GM21619 (cell line): Measurements from ENCODE around the gene COX7B2.

Source experiments
- ATAC-seq: cut with Tn5 transposase; IDR thresholded peaks from one replicate; pipeline ENCODE4 v1.9.1; 2021; ENCODE audit not compliant: unreplicated experiment

COX7B2 gene, protein sequence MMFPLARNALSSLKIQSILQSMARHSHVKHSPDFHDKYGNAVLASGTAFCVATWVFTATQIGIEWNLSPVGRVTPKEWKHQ

DNA sequence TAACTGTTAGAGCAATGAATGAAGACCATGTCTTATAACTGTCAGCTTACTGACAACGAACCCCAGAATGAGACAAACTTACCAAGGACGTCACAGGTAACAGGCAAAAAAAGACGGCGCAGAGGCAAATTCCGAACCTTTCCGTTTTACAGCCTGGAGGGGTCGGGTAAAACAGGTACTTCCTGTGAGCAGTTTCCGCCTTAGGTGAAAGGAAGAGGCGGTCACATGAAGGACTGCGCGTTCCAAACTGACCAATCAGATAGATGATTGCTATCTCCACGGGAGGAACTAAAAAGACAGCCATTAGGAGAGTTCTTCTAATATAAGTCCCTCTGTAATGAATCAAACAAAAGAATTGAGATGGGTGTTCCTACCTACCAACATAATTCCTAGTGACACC lies at the start of gene COX7B2:
Gene COX7B2, minus strand, starts transcription at position 168 of the 400 bp plus-strand sequence. CDS start 174,053 bp downstream, outside the sequence.
- no peak for ATAC-seq

- ATAC-seq: no peak
Observed at GRCh38 chr4:46956451-46956850, 47.4 kb upstream of the COX7B2 start.

DNA sequence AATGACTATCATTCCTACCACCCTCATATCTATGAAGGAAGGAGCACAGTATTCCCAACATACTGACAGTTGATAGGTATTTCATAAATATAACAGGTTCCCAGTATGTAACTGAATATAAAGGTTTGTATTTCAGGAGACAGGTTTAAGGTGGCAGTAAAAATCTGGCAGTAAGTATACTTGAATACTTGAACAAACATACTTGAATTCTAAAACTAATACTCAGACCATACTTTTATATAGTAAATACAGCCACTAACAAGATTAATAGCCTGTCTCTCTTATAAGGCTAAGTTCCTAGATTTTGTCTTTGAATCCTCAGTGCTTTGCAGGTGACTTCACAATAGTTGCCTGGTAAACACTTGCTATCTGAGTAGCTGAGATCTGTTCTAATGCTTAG lies 46.6 kb upstream of the COX7B2 start:
- ATAC-seq: no peak

DNA sequence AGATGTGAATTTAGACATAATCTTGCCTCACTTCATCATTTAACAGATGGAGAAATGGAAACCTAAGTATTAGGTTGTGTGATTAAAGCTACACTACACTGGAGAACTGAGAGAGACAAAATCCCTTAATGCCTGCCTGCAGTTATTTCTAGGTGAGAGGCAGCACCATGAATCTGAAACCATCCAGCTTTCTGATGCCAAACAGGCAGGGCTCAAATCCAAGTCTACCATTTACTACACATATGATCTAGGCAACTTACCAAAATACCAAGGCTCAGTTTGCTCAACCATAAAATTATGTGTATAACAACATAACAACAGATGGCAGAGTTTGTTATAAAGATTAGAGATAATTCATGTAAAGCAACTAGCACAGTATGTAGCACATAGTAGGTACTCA lies 45.6 kb upstream of the COX7B2 start:
- ATAC-seq: no peak

GRCh38 chr4:46953564-46953963 lies 44.5 kb upstream of the COX7B2 start:
- no peak for ATAC-seq

GRCh38 chr4:46952451-46952850 lies 43.4 kb upstream of the COX7B2 start:
- ATAC-seq: no peak

- no peak for ATAC-seq
Observed at GRCh38 chr4:46950826-46951225, 41.8 kb upstream of the COX7B2 start.

DNA sequence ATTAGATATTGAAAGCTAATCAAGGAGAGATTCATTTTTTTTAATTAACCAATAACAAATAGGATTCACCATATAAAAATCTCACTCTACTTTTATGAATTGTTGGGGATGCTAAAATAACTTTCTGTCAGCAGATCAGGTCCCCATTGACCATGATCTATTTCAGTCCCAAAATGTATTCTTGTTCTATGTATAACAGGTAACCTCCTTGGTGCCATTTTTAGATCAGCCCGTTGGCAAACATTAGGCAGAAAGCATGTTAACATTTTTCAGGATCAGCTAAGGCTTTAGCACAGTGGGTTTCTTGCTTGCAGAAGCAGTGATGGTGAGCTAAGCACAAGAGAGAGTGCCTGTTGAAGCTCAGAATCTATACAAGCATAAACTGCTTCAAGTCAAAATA lies 40.8 kb upstream of the COX7B2 start:
- no peak for ATAC-seq

- ATAC-seq: no peak
Observed at GRCh38 chr4:46947541-46947940, 38.5 kb upstream of the COX7B2 start.

DNA sequence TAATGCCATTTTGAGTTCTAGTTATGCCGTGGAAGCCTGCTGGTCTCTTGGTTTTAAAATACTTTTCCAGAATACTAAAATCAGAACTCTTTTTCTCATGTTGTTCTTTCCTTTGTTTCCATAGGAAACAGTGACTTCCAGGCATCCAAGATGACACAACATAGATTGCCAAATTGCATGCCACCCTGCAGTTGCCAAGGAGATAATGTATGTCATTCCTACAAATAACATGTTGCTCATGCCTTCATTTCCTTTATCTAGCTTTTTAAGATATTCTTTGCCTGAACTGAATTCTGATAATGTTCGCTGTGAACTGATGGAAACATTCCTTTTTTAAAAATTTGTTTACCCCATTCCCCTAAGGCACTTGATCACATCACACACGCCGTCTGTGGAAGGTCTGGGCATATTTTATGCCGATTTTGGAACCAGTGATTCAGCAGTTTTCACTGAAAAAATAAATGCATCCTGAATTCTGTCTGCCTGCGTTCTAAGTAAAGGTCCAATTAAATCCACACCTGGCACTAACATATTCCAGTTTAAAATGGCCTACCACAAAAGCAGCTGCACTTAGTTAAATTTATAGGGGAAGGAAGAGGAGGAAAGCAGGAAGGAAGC lies 38.0 kb upstream of the COX7B2 start:
- no peak for ATAC-seq

- ATAC-seq: no peak
Observed at GRCh38 chr4:46945062-46945461, 36.0 kb upstream of the COX7B2 start.

DNA sequence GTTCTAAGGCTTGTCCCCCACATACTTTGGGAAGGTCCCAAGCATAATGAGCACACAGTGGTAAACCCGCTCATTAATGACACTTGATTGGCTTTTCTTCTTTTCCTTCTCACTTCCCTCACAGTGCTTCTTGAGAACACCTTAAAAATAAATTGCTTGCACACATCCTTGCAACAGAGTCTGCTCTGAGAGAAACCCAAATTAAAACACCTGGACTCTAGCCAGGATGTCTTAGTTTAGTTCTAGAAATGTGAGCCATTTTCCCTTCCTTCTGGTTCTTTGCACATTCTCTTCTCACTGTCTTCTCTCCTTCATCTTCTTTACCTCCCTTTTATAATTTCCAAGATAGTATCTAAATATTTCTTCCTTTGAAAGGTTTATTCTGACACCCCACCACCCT lies 35.3 kb upstream of the COX7B2 start:
- no peak for ATAC-seq

DNA sequence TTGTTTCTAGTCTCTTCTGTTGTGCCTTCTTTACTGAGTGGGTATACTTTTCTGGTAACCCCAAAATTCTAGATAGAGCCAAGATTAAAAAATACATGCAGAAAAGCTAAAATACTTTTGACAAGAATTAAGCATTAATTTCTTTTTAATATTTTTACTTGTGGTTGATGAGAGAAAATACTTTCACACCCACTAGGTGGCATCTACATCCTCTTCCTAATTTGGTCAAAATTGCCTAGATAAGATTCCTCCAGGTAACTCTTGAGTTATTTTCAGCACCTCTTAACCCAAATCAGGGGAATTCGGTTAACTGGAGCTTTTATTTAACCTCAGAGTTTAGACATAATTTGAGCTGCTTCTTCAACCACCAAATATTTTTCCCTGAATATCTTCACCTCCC lies 28.4 kb upstream of the COX7B2 start:
- no peak for ATAC-seq

GRCh38 chr4:46934726-46935125 lies 25.7 kb upstream of the COX7B2 start:
- ATAC-seq: no peak

DNA sequence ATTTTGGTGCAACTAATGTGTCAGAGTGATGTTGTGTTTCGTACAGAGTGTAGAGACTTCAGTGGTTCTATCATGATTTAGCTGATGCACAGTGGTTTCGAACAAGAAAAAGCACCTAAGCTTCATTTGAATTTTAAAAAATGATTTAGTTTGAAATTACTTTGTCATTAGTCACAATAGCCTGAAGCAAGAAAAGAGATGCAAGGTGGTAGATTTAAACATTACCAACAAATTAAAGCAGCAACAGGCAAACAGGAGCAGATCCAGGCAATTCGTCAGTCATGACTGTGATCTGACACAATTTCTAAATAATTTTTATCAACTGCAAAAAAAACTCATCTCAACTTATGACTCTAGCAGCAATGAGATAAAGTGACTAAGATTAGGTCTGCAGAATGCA lies 24.6 kb upstream of the COX7B2 start:
- no peak for ATAC-seq

GRCh38 chr4:46931981-46932380 lies 22.9 kb upstream of the COX7B2 start:
- peak; percentile 83 for ATAC-seq

- ATAC-seq: no peak
Observed at GRCh38 chr4:46930891-46931290, 21.8 kb upstream of the COX7B2 start.

- ATAC-seq: no peak
Observed at GRCh38 chr4:46927201-46927600, 18.2 kb upstream of the COX7B2 start.

DNA sequence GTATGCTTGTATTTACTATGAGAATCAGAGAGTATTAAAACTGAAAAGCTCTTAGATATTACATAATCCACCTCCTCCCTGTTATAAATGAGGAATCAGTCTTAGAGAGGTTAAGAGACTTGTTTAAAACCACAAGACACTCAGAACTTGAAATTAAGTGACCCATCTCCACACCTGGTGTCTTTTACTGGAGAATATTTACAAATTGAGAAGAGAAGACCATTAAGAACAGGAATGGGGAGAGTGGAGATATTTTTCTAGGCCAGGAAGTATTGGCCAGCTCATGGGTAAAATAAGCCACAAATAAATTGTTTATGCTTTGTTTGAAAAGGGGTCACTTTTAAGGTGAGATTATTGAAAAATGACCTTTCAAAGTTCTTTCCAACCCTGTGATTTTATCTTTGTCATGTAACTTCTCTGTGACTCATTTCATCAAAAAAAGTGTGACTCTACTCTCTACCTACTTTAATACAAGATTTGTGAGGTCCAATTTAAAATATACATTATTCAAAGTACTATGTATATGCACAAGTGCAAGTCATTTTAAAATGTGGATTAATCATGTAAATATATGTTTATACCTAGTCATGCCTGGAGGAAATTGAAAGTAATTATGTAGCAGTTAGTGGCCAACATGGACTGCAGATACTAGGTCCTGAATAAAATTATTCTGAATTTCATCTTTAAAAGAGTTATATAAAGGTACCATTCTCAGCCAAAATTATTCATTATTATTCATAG lies 15.9 kb upstream of the COX7B2 start:
- ATAC-seq: no peak

- ATAC-seq: no peak
Observed at GRCh38 chr4:46922205-46922604, 13.2 kb upstream of the COX7B2 start.

DNA sequence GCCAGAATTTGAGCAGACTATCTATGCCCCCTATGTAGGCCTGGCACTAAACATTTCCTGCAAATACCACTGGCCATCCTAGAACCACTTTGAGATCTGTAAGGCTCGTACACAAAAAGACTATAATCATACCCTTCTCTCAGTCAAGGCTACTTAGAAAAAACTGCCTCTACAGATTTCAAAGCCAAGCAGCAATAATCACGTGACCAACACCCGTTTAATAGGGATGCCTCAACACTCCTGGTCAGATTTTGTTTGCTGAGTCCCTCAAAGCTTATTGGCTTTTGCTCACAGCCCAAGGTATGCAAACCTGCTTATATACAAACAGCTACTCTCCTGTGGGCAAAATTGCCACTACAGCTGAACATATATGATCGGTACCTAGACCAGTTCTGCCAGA lies 897 bp downstream of the COX7B2 start:
- ATAC-seq: no peak

GRCh38 chr4:46900082-46900481 lies 9.0 kb downstream of the COX7B2 start:
- no peak for ATAC-seq

DNA sequence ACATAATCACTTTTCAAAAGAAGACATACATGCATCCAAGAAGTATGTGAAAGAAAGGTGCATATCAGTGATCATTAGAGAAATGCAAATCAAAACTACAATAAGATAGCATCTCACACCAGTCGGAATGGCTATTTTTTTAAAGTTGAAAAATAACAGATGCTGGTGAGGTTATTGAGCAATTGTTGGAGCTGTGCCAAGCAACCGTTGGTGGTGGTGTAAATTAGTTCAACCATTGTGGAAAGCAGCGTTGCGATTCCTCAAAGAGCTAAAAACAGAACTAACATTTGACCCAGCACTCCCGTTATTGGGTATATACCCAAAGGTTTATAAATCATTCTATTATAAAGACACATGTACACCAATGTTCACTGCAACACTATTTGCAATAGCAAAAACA lies 14.2 kb downstream of the COX7B2 start:
- no peak for ATAC-seq
